ENCODE results near the gene SYN1. TPM values are rescaled to one million over a fixed set of nuclear protein-coding genes. Genes with fewer than 3 reads are reported as not detected.

SYN1 gene
- total RNA-seq, 1 donor from 2014 or later, result 13.9 TPM

DNA sequence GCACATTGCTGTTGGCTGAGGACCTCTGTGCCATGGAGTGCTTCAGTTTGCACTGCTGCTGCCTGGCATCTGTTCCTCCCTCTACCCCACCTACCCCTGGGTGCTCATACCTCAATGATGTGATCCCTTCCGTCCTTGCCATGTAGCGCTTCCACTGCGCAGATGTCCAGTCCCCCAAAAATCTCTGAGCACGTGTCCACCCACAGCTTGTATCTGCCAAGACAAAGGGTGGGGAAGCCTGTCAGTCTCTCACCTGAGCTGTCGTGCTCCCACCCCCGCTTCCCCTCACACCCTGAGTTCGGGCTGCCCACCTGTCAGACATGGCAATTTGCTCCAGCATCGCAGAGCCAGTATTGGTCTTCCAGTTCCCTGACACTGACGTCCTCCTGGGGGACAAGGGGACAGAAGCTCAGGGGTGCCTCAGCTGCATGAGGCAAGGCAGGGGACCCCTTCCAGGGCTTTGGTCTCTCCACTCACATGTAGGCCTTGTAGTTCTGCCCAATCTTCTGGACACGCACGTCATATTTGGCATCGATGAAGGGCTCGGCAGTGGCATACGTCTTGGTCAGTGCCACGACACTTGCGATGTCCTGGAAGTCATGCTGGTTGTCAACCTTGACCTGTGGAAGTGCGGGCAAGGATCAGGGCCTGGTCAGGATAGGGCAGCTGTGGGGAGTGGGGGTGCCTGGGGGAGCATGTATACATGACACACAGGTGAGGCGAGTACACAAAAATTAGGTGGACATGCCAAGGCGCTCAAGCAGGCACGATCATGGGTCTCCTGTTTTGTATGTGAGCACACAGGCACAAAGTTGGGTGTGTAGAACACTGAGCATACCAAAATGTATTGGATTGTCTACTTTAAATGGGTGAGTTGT lies 43.4 kb downstream of the SYN1 start:
- Histone ChIP-seq H3K27ac (replicated peaks) (no peak overlapping the region), H3K27me3 (ENCODE audit: low read depth) (no peaks in the 10 kb centered on the region), H3K4me3 (no peak overlapping the region), H3K4me1 (peaks cover 5% of the 10 kb centered on the region), H3K36me3 (no peaks in the 10 kb centered on the region), H3K9me3 (replicated peaks) (no peaks in the 10 kb centered on the region)
- intact Hi-C loops (cut with micrococcal nuclease), result no loop called here
- TF ChIP-seq, protein P1, sequence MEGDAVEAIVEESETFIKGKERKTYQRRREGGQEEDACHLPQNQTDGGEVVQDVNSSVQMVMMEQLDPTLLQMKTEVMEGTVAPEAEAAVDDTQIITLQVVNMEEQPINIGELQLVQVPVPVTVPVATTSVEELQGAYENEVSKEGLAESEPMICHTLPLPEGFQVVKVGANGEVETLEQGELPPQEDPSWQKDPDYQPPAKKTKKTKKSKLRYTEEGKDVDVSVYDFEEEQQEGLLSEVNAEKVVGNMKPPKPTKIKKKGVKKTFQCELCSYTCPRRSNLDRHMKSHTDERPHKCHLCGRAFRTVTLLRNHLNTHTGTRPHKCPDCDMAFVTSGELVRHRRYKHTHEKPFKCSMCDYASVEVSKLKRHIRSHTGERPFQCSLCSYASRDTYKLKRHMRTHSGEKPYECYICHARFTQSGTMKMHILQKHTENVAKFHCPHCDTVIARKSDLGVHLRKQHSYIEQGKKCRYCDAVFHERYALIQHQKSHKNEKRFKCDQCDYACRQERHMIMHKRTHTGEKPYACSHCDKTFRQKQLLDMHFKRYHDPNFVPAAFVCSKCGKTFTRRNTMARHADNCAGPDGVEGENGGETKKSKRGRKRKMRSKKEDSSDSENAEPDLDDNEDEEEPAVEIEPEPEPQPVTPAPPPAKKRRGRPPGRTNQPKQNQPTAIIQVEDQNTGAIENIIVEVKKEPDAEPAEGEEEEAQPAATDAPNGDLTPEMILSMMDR (IDR thresholded peaks at IDR 0.05; ENCODE audit: borderline replicate concordance), result no peak
- no peak for DNase-seq

DNA sequence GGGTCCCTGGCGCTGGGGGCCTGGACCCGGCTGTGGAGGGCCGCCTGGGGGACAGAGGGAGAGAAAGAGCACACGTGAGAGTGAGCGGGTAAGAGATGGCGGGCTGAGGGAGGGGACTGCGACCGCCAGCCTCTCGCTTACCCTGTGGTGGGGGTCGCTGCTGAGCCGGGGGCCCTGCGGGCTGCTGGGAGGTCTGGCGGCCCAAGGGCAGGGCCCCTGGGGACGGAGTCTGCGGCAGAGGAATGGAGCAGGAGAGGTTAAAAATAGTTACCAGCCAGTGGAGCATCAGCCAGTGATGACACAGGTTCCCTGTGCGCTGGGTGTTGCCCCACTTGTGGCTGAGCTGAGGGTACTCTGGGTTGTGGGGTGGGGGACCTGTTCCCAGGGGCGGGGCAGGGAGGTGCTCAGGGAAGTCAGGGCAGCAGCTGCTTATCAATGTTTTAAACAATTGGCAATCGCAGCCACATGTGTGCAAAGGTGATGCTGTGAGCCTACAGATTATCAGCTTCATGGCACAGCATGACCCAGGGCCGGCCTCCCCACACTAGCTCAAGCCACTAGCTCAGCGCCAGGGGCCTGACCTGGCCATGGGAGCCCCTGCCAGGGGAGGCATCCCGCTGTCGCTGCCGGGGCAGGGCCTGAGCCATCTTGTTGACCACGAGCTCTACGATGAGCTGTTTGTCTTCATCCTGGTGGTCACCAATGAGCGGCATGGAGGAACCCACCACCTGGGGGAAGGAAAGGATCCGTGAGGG lies 44.9 kb downstream of the SYN1 start:
- peak overlapping the region; percentile 81 for H3K27ac ChIP-seq (replicated peaks)
- no peaks in the 10 kb centered on the region for H3K27me3 ChIP-seq (ENCODE audit: low read depth)
- intact Hi-C loops (cut with micrococcal nuclease), result no loop called here
- DNase-seq, result no peak
- H3K4me1 ChIP-seq, result peaks cover 5% of the 10 kb centered on the region
- H3K36me3 ChIP-seq, result peaks cover 3% of the 10 kb centered on the region
- H3K4me3 ChIP-seq, result peak overlapping the region; percentile 63
- H3K9me3 ChIP-seq (replicated peaks), result no peaks in the 10 kb centered on the region
- TF ChIP-seq, protein P1 (IDR thresholded peaks at IDR 0.05; ENCODE audit: borderline replicate concordance), result no peak

DNA sequence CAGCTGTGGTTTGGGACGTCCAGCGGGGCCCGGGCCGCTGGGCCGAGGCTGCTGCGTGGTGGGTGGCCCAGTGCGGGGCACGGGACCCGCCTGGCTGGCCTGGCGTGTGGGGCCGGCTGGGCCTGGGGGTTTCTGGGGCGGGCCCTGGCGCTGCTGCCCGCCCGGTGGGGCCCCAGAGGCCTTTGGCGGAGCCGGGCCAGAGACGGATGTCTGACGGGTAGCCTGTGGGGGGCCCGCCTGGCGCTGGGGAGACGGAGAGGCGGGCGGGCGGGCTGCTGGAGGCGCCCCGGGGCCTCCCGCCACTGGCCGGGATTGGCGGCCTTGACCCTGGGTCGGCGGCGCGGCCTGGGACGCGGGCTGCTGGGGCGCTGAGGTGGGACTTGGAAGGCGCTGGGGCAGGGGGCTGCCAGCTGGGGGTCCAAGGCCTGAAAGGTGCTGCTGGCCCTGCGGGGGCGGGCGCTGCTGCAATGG lies 45.5 kb downstream of the SYN1 start:
- Histone ChIP-seq H3K4me1 (peaks cover 5% of the 10 kb centered on the region), H3K4me3 (peak overlapping the region; percentile 63), H3K9me3 (replicated peaks) (no peaks in the 10 kb centered on the region), H3K27ac (replicated peaks) (peak overlapping the region; percentile 81), H3K36me3 (peaks cover 9% of the 10 kb centered on the region), H3K27me3 (ENCODE audit: low read depth) (no peaks in the 10 kb centered on the region)
- TF ChIP-seq, protein P1 (IDR thresholded peaks at IDR 0.05; ENCODE audit: borderline replicate concordance), result no peak
- intact Hi-C loops (cut with micrococcal nuclease), result no loop called here
- no peak for DNase-seq

DNA sequence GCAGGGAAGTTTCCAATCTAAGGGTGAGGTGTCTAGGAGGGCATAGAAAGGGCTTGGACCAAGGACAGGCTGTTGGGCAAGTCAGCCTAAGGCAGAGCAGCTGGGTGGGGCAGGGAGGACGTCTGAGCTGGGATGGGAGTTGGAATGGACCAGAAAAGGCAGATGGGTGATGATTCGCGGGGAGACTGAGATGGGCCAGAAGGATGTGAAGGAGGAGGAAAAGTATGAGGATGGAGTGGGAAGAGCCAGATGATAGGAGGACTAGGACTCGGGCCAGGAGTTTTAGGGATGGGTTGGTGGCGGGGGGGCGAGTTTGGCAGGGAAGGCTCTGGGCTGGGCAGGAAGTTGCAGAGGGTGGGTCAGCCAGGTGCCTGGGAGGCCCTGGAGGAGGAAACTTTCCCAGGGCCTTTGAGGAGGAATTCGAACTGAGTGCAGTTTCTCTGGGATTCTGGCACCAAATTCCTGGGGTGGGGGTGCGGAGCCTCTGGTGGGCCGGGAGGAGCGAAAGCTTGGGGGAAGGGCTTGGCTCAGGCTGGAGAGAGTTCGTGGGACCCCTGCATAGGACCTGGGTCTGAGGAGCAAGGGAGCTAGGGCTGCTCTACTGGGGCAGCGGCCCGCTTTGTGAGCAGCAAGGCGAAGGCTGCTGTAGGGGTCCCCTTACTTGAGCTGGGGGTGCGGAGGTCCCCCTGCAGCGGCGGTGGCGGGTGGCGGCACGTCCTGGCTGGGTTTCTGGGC lies 46.1 kb downstream of the SYN1 start:
- Histone ChIP-seq H3K36me3 (peaks cover 15% of the 10 kb centered on the region), H3K4me1 (peaks cover 5% of the 10 kb centered on the region), H3K9me3 (replicated peaks) (no peaks in the 10 kb centered on the region), H3K27me3 (ENCODE audit: low read depth) (no peaks in the 10 kb centered on the region), H3K27ac (replicated peaks) (peak overlapping the region; percentile 81), H3K4me3 (peak overlapping the region; percentile 63)
- intact Hi-C loops (cut with micrococcal nuclease), result no loop called here
- peak; percentile 52 for DNase-seq
- TF ChIP-seq, protein P1 (IDR thresholded peaks at IDR 0.05; ENCODE audit: borderline replicate concordance), result no peak

DNA sequence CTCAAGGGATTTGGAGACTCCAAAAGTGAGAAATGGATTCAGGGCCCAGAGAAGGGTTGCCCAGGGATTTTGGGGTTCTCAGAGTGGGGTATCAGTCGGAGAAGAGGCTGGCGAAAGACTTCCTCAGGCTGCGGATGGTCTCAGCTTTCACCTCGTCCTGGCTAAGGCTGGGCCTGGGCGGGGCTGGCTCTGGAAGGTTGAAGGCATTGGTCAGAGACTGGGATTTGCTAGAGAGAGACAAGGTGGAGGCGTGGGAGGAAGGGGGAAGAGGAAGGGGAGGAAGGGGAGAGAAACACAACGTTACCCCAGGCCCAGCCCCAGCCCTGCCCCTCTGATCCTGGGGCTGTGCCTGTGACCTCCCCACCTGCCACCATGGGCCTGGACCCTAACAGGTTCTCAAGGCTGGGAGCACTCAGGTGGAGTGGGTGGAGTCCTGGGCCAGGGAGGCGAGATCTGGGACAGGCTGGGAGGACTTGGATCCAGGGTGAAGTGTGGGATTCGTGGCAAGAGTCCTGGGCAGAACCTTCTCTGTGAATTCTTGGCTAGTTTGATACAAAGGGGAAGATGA lies 46.8 kb downstream of the SYN1 start:
- TF ChIP-seq, protein P1 (IDR thresholded peaks at IDR 0.05; ENCODE audit: borderline replicate concordance), result no peak
- H3K4me3 ChIP-seq, result no peak overlapping the region
- H3K36me3 ChIP-seq, result peaks cover 21% of the 10 kb centered on the region
- peak overlapping the region; percentile 81 for H3K27ac ChIP-seq (replicated peaks)
- DNase-seq, result no peak
- H3K4me1 ChIP-seq, result peaks cover 5% of the 10 kb centered on the region
- H3K27me3 ChIP-seq (ENCODE audit: low read depth), result no peaks in the 10 kb centered on the region
- no peaks in the 10 kb centered on the region for H3K9me3 ChIP-seq (replicated peaks)
- intact Hi-C loops (cut with micrococcal nuclease), result no loop called here
